HG03432 (cell line): ENCODE results near the gene IGSF11.
"Not testable (repeated sequence)": the region's sequence is repeated elsewhere in the genome, so short reads cannot be mapped to it uniquely, and the experiment has no call there.

ENCODE experiments used
- ATAC-seq: cut with Tn5 transposase; IDR thresholded peaks from one replicate; pipeline ENCODE4 v1.9.1; 2021; ENCODE audit warnings: mild to moderate bottlenecking, moderate library complexity; ENCODE audit not compliant: unreplicated experiment

IGSF11 gene

GRCh38 chr3:118886708-118887107 lies 147.9 kb downstream of the IGSF11 start:
- ATAC-seq: no peak

GRCh38 chr3:118884748-118885206 lies 149.9 kb downstream of the IGSF11 start:
- peak; percentile 72 for ATAC-seq

GRCh38 chr3:118882353-118882947 lies 152.2 kb downstream of the IGSF11 start:
- ATAC-seq: peak; percentile 73

- ATAC-seq: no peak
Measured at GRCh38 chr3:118868051-118868450, 166.6 kb downstream of the IGSF11 start.

- peak; percentile 87 for ATAC-seq
Measured at GRCh38 chr3:118863731-118864322, 170.8 kb downstream of the IGSF11 start.

- no peak for ATAC-seq
Measured at GRCh38 chr3:118859950-118860349, 174.7 kb downstream of the IGSF11 start.

GRCh38 chr3:118851466-118852193 lies 183.0 kb downstream of the IGSF11 start:
- ATAC-seq: not testable (repeated sequence)

GRCh38 chr3:118850687-118851086 lies 184.0 kb downstream of the IGSF11 start:
- ATAC-seq: no peak
